GM12874 (cell line): ENCODE results near the gene TCTN1.

Source experiments
- CTCF ChIP-seq: IDR thresholded peaks from 2 replicates; pipeline ENCODE4 v1.5.1; 2011; ENCODE audit warnings: low read depth, mild to moderate bottlenecking, control low read depth, low read length, moderate library complexity; ENCODE audit not compliant: insufficient read depth

TCTN1 gene

GRCh38 chr12:110693731-110694130 lies 79.8 kb downstream of the TCTN1 start:
- no peak for TF ChIP-seq CTCF

GRCh38 chr12:110694330-110694901 lies 80.5 kb downstream of the TCTN1 start:
- no peak for TF ChIP-seq CTCF

- no peak for TF ChIP-seq CTCF
Measured at GRCh38 chr12:110696283-110696682, 82.4 kb downstream of the TCTN1 start.

GRCh38 chr12:110697236-110697635 lies 83.3 kb downstream of the TCTN1 start:
- TF ChIP-seq CTCF = no peak

- TF ChIP-seq CTCF = peak; percentile 91
Measured at GRCh38 chr12:110698171-110698902, 84.4 kb downstream of the TCTN1 start.
